Fibroblast of peridontal ligament (primary cell): ENCODE data around the gene EXOSC9.

Source experiments
- DNase-seq: peaks from one replicate; pipeline ENCODE4 v3.0.0-alpha.2; 2010; ENCODE audit errors: extremely low read depth

The EXOSC9 gene, protein sequence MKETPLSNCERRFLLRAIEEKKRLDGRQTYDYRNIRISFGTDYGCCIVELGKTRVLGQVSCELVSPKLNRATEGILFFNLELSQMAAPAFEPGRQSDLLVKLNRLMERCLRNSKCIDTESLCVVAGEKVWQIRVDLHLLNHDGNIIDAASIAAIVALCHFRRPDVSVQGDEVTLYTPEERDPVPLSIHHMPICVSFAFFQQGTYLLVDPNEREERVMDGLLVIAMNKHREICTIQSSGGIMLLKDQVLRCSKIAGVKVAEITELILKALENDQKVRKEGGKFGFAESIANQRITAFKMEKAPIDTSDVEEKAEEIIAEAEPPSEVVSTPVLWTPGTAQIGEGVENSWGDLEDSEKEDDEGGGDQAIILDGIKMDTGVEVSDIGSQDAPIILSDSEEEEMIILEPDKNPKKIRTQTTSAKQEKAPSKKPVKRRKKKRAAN

DNA sequence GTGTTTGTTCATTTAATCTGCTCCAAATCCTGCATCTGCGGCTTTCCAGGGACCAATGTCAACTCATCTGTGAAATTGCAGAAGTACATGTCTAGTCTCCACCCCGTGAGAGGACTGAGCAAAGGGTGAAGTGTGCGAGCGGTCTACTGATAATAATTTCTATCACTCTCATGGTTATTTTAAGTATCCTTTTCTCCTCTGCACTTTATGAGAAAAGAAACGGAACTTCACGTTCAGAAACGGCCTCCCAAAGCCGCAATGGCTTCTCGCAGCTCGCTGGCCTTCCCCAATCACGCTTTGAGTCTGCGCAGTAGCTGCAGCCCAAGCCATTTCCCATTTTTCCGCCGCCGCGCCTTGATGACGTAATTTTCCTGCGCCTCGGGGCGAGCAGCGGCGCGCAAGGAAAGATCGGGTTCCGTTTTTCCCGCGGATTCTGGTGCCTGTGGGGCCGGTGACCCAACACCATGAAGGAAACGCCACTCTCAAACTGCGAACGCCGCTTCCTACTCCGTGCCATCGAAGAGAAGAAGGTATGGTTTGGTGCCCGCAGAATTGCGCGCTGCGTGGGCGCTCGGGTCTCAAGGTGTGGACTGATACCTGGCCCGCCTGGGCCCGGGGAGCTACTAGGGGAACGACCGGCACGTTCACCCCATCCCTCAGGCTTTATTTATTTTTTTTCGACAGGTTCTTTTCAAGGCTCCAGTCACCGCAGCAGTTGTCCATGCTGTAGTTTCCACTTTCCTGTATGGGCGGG is at the start of gene EXOSC9:
TSS of gene EXOSC9 (plus strand) at position 363 of the 754 bp plus-strand sequence. CDS start at position 465, 102 bp downstream.
- DNase-seq, result peak; percentile 96

DNA sequence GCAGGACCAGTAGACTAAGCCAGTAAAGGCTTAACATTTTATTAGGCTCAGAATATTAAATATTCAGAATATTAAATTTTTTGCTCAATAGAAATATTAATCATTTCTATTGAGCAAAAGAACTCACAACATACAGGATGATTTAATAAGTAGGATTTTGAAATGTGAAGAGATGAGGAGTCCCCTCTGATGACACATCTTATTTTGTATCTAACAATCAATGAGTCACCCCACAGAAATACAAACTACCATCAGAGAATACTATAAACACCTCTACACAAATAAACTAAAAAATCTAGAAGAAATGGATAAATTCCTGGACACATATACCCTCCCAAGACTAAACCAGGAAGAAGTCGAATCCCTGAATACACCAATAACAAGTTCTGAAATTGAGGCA is 49.0 kb upstream of the EXOSC9 start:
- peak; percentile 34 for DNase-seq

DNA sequence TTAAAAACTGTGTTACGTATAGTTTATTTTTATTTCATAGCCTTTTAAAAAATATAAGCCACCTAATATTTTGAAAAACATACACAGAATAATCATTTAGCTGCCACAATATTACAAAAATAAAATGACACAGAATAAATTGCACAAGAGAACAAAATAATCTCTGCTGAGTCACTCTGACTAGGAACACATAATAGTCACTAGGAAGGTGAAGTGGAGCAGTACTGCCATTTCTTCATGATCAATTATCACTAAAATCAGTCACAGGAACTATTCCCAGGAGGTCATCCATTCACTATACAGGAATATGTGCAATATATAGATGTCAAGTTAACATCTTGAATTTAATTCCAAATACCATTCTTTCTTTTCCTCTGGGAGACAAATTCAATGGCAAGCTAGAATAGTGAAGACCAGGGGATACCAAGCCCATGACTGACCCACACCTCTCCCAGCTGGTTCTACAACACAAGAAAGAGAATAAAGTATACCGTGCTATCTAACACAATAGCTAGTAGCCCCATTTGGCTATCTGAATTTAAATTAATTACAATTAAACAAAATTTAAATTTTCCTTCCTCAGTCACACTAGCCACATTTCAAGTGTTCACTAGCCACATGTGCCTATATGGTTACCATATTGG is 42.1 kb upstream of the EXOSC9 start:
- DNase-seq, result peak; percentile 56

DNA sequence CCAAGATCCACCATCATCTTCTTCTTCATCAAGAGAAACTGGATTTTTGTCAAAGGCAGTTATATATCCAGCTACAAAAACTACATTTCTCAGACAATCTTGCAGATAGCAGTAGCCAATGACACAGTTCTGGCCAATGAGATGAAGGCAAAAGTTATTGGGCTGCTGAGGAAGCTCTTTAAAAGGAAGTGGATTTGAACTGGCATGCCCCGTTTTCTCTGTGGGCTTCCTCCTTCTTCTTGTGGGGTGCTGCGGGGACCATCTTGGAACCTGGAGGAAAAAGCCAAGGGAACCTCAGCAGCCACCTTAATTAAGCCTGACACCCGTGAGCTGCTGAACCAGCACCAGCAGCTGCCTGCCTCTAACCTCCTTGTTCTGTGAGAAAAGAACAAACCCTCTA is 40.9 kb upstream of the EXOSC9 start:
- no peak for DNase-seq

DNA sequence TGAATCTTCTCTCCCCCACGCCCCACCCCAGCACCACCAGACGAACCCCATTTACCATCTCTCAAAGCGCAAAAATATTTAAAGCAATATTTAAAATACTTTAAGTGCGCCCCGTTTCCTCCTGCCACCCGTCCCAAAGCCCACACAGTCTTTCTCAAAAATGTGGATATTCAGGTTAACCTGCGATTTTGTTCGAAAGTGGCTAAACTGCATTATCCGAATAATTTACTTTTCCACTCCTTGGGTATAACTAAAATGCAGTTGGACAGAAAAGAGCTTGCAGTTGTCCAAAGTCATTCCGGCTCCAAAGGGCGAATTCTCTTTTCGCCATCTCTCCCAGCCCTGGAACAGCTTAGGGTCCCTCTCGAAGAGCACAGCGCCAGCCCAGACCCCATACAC is 36.8 kb upstream of the EXOSC9 start:
- peak; percentile 10 for DNase-seq

DNA sequence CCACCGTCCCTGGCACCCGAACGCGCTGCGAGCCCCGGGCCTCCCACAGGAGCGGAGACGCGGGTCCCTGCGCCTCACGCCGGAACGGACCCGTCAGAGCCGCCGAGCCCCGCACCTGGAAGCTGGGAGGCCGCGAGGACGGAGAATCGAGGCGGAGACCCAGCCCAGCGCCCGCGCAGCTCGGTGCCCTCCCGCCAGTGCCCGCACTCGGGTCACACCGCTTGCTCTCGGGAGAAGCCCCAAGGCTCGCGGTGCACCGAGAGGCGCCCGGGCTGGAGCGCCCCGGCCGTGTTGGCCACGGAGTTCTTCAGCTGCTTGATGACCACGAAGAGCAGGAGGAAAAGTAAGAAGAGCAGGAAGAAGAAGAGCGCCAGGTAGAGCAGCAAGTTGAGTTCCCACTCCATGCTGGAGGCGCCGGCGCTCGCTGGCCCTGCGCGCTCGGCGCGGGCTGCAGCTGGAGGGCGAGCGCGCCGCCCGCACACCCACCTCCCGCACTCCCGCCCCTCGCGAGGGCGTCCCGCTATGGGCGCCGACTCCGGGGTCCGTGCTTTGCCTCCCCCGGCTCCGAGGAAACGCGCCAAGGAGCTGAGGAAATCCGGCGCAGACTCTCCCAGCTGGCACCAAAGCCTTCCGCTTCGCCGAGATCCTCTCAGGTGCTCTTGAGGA is 36.3 kb upstream of the EXOSC9 start, which contains the start of gene SMIM43:
TSS of gene SMIM43 (minus strand) at position 463 of the 666 bp plus-strand sequence. CDS start at position 404, 59 bp downstream.
- peak; percentile 24 for DNase-seq

DNA sequence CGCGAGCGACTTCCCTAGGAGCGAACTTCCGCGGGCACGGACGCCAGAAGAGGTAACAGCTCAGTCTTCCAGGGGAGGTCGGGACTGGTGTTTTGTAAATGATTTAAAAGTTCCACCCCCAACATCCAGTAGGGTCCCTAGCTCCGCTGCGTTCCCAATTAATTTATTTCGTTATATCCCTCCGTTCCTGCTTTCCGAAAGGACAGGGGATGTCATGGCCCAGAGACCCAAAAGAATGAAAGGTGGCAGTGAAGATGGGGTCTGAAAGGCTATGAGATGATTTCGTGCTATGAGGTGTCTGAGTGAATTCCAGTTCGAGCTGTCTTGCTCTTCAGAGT is 35.8 kb upstream of the EXOSC9 start:
- DNase-seq, result no peak

DNA sequence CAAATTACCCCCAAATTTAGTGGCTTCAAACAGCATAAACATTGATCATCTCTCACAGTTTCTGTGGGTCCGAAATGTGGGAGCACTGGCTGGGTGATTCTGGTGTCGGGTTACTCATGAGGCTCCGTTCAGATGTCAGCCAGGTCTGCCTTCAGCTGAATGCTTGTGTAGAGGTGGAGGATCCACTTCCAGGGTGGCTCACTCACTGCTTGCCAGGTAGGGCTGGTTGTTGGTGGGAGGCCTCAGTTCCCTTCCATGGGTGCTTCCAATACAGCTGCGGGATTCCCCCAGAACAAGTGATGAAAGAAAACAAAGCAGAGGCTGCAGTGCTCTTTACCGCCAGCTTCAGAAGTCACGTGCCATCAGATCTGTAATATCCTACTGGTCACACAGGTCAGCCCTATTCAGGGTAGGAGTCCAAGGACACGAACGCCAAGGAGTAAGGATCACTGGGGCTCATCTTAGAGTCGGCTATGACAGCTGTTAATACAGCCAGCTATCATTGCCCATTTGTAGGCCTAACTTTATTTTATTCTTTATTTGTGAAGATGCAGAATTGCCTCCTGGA is 35.1 kb upstream of the EXOSC9 start:
- no peak for DNase-seq

DNA sequence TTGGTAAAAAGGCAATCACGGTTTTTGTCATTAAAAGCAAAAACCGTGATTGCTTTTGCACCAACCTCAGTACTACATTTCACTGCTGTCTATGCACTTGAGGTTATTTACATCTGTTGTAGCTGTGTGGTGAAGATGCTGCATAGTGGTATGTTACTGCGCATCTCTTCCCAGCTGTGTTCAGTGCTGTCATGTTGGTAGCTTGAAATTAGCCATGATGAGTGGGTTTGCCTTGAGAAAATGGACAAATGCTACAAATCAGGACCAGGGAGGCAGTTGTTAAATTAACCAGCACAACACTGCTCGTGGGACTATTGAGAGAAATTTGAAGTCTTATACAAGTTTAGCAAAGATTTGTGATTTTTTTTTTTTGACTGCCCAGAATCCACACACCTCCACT is 34.0 kb upstream of the EXOSC9 start:
- DNase-seq, result no peak

DNA sequence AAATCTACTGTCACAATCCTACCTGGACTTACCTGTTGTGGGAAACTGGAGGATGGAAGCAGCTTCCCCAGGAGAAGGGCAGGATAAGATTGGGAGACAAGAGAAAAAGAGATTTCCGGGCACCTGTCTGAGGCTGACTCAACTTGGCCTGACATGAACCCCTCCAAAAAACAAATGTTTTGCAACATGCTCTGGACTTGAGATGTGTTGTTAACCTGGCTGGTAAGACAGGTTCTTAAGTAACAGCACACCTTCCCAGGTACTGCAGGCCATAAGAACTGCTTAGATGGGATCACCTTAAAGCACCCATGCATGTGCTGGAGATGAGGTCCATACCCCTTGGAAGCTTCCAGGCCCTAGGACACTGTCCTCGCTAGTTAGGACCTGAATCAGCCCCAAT is 31.8 kb upstream of the EXOSC9 start:
- DNase-seq, result no peak

DNA sequence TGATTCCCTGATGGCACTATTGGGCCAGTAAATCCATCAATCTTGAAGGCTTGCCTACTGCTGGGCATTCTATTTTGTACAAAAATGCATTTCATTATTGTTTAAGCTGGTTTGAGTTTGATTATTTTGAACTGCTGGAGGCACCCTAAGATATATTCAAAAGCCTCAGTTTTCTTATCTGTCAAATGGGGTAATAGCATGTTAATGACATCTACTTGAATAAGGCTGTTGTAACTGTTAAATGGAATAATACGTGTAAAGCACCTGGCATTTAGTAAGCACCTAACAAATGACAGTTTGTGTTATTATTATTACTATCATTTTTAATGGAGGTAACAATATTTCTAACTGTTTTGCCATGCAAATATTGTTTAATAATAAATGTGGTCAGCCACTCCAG is 29.3 kb upstream of the EXOSC9 start:
- DNase-seq, result no peak

DNA sequence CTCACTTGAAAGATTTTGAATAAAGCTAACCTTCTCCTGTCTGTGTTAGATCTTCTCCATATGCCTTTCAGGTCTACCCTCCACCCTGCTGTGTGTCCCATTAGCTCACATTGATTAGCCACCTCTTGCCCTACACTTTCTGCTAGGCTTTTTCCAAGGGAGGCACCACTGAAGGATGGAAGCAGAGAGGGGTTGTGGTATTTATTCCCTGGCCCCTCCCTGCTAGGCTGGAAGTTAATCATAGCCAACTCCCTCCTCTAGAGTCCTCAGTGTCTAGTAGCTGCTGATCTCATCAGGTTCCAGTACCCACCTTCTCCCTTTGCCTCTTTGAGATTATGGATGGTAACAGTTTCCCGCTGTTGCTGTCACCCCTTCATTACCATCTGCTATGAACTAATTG is 27.2 kb upstream of the EXOSC9 start:
- DNase-seq, result no peak

DNA sequence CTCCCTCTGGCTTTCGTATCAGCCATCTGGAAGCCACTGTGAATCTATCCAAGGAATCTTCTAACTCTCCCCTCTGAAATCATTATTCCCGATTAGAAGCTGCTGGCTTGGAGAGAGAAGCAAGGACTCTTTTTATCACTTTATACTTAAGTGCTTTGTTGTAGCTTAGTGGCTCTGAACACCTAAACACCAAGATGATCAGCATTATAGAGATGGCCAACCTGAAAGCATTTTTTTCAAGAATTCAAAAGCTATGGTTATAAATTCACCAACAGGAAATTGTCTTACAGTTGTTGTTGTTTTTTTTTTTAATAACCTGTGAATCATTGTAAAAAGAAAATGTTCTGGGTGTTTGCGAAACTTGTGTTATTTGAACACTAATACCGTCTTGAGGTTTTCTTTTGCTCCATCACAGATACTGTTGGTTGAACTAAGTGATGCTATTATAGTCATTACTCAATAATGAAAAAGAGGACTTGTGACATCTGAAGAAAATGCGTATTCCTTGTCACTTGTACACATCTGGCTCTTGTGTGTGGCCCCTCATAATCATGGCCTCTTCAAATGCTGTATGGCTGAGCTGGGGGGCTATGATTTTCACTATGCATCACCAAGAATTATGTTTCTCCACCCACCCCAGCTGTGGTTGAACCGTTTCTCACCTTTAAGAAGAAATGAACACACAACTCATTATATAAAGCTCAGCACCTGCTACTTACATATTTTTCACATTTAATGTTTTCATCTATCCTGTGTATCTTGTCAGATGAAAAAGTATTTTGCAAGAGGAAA is 24.3 kb upstream of the EXOSC9 start:
- DNase-seq, result no peak

DNA sequence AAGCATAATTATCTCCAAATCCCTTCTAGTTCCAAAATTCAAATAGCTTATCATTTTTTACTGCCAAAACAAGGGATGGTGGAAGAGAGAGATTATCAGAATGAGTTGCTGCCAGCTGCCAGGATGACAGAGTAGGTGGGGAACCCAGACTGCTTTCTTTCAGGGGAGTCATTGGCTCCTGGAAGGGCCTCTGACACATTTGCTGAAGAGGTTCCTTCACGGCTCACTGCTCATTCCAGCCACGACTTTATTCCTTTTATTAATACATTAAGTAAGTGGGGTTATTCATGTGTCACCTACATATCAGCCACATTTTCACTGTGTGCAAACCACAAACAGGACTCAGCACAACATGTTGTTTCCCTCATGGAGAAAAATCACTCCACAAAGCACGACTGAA is 23.5 kb upstream of the EXOSC9 start:
- no peak for DNase-seq

DNA sequence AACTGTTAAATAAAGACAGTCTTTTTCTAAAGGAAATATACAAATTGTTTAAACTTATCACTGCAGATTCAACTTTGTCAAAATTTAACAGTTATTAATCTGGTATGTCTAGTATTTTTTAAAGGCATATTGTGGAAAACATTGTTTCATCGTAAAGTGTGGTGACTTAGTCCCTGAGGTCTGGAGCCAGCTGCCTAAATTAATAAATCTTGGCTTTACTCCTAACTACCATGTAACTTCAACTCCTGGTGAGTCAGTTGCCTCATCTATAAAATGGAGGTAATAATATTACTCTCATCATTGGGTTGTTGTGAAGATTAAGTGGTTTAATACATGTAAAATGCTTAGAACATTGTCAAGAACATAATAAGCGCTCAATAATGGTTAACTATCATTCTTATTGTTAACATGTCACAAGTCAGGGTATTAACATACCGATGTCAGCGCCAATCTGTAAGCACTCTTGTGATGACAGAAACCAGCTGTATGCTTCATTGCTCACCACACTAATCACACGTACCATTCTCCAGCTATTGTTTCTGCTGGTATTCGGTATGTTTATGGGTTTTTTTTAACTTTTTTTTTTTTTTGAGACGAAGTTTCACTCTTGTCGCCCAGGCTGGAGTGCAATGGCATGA is 22.0 kb upstream of the EXOSC9 start:
- no peak for DNase-seq

DNA sequence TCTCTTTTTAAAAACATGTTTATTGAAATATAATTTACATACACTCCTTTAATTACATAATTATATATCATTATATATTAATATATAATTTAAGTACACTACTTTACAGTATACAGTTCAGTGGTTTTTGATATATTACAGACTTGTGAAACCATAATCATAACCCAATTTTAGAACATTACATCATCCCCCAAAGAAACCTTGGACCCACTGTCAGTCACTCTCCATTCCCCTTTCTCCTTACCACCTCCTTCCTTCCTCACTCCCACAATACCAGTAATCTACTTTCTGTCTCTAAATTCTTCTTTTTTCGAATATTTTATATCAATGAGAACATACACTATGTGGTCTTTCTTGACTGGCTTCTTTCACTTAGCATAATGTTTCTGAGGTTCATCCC is 17.9 kb upstream of the EXOSC9 start:
- DNase-seq, result peak; percentile 33

DNA sequence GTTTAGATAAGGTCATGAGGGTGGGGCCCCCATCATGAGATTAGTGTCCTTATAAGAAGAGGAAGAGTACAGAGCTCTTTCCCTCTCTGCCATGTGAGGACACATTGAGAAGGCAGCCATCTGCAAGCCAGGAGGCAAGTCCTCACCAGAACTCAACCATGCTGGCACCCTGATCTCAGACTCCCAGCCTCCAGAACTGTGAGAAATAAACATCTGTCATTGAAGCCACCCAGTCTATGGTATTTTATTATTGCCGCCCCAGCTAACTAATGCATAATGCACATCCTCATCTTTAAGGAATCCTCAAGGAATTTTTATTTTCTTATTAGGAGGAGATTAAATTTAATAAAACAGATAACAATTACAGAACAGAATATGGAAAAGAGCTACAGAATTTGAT is 16.7 kb upstream of the EXOSC9 start:
- no peak for DNase-seq

DNA sequence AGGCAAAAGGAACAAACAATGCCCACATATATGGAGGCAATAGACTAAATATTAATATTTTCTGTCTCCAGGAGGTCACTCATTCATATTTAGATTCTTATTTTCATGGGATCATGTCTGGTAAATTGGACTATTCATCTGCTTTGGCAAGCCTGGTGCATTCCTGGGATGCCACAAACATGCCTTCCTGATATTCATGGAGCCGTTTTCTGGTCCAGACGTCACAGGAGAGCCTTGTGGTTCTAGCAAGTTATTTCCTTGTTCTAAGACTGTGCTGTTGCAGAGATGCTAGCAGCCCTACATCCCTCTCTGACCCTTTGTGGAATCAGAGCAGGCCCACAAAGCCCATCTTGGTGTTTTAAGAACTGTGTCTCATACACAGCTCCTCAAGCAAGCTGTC is 16.1 kb upstream of the EXOSC9 start:
- peak; percentile 98 for DNase-seq

DNA sequence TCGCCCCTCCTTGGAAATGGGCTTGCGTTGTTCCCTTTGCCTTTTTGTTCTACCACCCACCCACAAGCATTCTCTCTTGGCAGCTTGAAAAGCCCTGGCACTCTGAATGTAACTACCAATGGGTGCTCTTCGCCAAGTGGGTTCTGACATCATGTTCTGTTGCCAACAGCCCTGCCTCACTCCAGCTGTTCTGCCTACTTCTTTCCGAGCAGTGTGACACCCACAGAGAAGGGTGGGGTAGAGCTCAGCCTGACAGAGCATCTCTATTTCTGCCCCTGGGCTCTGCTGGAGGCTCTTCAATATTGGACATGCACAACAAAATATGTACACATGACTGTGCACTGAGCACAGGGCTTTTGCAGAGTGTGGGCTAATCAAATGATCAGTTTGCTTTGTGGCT is 15.6 kb upstream of the EXOSC9 start:
- peak; percentile 77 for DNase-seq

DNA sequence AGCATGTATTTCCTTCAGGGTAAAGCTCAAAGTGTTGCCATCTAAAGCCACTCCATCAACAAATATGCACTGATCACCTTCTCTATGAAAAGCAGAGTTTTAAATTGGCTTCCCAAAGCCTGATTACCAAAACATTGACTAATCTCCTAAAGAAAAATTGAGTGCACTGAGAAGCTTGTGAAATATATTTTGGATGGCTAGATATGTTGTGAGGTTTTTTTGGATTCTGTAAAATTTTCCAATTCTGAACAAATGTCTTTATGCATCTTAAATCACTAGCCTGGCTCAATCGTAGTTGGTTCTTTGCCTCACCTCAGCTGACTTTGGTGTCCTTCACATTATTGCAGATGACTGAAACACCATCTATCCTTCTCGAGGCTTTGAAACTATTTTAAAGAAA is 14.9 kb upstream of the EXOSC9 start:
- peak; percentile 65 for DNase-seq
